ENCODE results near the gene RIC1.
"Not testable (repeated sequence)": the region's sequence is repeated elsewhere in the genome, so short reads cannot be mapped to it uniquely, and the experiment has no call there.

DNA sequence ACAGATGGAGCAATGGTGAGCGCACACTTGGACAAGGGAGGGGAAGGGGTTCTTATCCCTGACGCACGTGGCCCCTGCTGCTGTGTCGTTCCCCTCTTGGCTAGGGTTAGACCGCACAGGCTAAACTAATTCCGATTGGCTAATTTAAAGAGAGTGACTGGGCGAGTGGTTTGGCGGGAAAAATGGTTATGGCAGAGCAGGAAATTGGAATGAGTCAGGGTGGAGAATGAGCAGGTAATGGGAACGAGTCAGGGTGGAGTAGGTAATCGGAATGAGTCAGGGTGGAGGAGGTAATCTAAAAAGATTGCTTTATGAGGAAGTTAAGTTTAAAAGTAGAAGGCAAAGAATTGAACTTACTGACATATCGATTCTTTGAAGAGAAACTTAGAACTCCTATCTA, 46.1 kb downstream of the RIC1 start:
- TF ChIP-seq CTCF (conservative IDR thresholded peaks at IDR 0.05 in 1 of 2, IDR thresholded peaks at IDR 0.05 in 1 of 2; ENCODE audit: low read depth in 1 of 2, low read length in 2 of 2); EZH2 (IDR thresholded peaks at IDR 0.05; ENCODE audit: low read length, missing control alignments): not testable (repeated sequence)
